Measurements from ENCODE around the gene ST6GALNAC3. TPM values are rescaled to one million over a fixed set of nuclear protein-coding genes. Genes with fewer than 3 reads are reported as not detected.
A peak's percentile ranks its signal among the peaks of the same experiment; 100 is the strongest.

ST6GALNAC3 gene
- total RNA-seq, 1 donor from 2014 or later: 23.6 TPM

- Histone ChIP-seq H2AFZ (replicated peaks) (peak overlapping the region; percentile 90), H3K4me1 (peaks cover 9% of the 10 kb centered on the region), H3K27ac (no peak overlapping the region), H3F3A (ENCODE audit: low read depth) (peaks cover 5% of the 10 kb centered on the region), H3K9me3 (ENCODE audit: low read depth) (no peaks in the 10 kb centered on the region), H3K9ac (no peak overlapping the region), H3K27me3 (no peaks in the 10 kb centered on the region), H4K20me1 (ENCODE audit: low read depth) (no peaks in the 10 kb centered on the region), H3K4me2 (no peak overlapping the region), H3K36me3 (no peaks in the 10 kb centered on the region), H3K4me3 (no peak overlapping the region), H3K79me2 (ENCODE audit: low read depth) (no peaks in the 10 kb centered on the region)
- H3K9me3 Mint-ChIP-seq: no peaks in the 10 kb centered on the region
- peak; percentile 37 for DNase-seq (ENCODE audit: low spot score)
- peaks cover 33% of the 10 kb centered on the region for H3K4me1 Mint-ChIP-seq
- peak overlapping the region; percentile 3 for H3K4me3 Mint-ChIP-seq
- H3K27me3 Mint-ChIP-seq (ENCODE audit: insufficient read depth, low read depth): peaks cover 3% of the 10 kb centered on the region
- peak overlapping the region; percentile 10 for H3K27ac Mint-ChIP-seq
- no peaks in the 10 kb centered on the region for H3K36me3 Mint-ChIP-seq
- TF ChIP-seq EZH2phosphoT487 (IDR thresholded peaks at IDR 0.05): no peak
- no peak for TF ChIP-seq EZH2 (IDR thresholded peaks at IDR 0.05)
- no peak for TF ChIP-seq CTCF (IDR thresholded peaks at IDR 0.05)
Measured at GRCh38 chr1:76053021-76053420, 21.5 kb upstream of the ST6GALNAC3 start.

DNA sequence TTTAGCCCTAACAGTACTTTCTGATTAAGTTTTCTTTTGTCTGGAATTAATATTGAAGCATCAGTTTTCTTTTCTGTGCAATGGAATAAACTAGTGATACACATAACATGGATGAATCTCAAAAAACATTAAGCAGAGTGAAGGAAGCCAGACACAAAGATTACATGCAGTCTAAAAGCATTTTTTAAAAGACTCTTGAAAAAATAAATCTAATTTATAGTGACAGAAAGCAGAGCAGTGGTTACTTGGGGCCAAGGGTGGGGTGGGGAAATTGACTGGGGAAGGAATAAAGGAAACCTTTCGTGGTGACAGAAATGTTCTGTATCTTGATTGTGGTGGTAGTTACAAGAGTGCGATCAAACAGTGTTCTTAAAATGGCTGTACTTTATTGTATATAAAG, 20.2 kb upstream of the ST6GALNAC3 start:
- no peaks in the 10 kb centered on the region for H3K79me2 ChIP-seq (ENCODE audit: low read depth)
- Mint-ChIP-seq H3K27me3 (ENCODE audit: insufficient read depth, low read depth) (peaks cover 3% of the 10 kb centered on the region), H3K27ac (no peak overlapping the region), H3K4me1 (peaks cover 30% of the 10 kb centered on the region), H3K9me3 (no peaks in the 10 kb centered on the region), H3K4me3 (no peak overlapping the region), H3K36me3 (no peaks in the 10 kb centered on the region)
- no peaks in the 10 kb centered on the region for H4K20me1 ChIP-seq (ENCODE audit: low read depth)
- no peak overlapping the region for H3K4me2 ChIP-seq
- peaks cover 5% of the 10 kb centered on the region for H3F3A ChIP-seq (ENCODE audit: low read depth)
- peaks cover 14% of the 10 kb centered on the region for H3K4me1 ChIP-seq
- H3K9me3 ChIP-seq (ENCODE audit: low read depth): no peaks in the 10 kb centered on the region
- DNase-seq (ENCODE audit: low spot score): no peak
- H3K36me3 ChIP-seq: no peaks in the 10 kb centered on the region
- no peak overlapping the region for H3K4me3 ChIP-seq
- no peak overlapping the region for H3K27ac ChIP-seq
- H3K9ac ChIP-seq: no peak overlapping the region
- H2AFZ ChIP-seq (replicated peaks): no peak overlapping the region
- TF ChIP-seq CTCF (IDR thresholded peaks at IDR 0.05) (no peak), EZH2 (IDR thresholded peaks at IDR 0.05) (no peak), EZH2phosphoT487 (IDR thresholded peaks at IDR 0.05) (no peak)
- no peaks in the 10 kb centered on the region for H3K27me3 ChIP-seq

GRCh38 chr1:76055987-76056386, 18.6 kb upstream of the ST6GALNAC3 start:
- no peak for TF ChIP-seq CTCF (IDR thresholded peaks at IDR 0.05)
- no peak for TF ChIP-seq EZH2 (IDR thresholded peaks at IDR 0.05)
- TF ChIP-seq EZH2phosphoT487 (IDR thresholded peaks at IDR 0.05): no peak
- Mint-ChIP-seq H3K9me3 (no peaks in the 10 kb centered on the region), H3K4me3 (no peak overlapping the region), H3K4me1 (peaks cover 34% of the 10 kb centered on the region), H3K27me3 (ENCODE audit: insufficient read depth, low read depth) (peaks cover 3% of the 10 kb centered on the region), H3K36me3 (no peaks in the 10 kb centered on the region), H3K27ac (no peak overlapping the region)
- Histone ChIP-seq H3K36me3 (no peaks in the 10 kb centered on the region), H3K79me2 (ENCODE audit: low read depth) (no peaks in the 10 kb centered on the region), H3K4me2 (no peak overlapping the region), H2AFZ (replicated peaks) (peak overlapping the region; percentile 30), H3K27me3 (no peaks in the 10 kb centered on the region), H3K9ac (no peak overlapping the region), H3F3A (ENCODE audit: low read depth) (peaks cover 5% of the 10 kb centered on the region), H4K20me1 (ENCODE audit: low read depth) (no peaks in the 10 kb centered on the region), H3K4me3 (no peak overlapping the region), H3K27ac (no peak overlapping the region), H3K4me1 (peaks cover 18% of the 10 kb centered on the region), H3K9me3 (ENCODE audit: low read depth) (no peaks in the 10 kb centered on the region)
- DNase-seq (ENCODE audit: low spot score): no peak
